DLD1 (cell line): ENCODE data around the gene FOXF2.

Experiments
- in situ Hi-C: cut with HindIII; loops from 2 replicates; pipeline ENCODE4 v1.10.0; 2017; ENCODE audit warnings: low sequenced_read_pairs

FOXF2 gene

DNA sequence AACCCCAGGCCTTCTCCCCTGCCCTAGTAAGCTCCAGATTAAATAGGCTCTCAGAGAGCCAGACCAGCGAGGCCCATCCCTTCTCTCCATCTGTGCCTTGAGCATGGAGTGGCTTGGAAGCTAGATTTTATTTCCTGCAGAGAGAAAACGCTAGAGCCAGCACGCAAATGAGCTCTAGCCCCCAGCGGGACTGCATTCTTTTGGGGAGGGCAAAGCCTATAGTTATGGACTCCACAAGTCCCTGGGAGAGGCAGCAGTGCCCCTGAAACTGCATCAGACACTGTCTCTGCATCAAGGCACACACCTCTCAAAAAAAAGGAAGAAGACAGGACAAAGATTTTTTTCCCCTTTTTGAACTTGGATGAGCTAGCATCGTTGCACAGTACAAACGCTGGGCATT lies 15.8 kb downstream of the FOXF2 start:
- in situ Hi-C loops: no loop called here

GRCh38 chr6:1406306-1407072 lies 17.1 kb downstream of the FOXF2 start:
- in situ Hi-C loops: no loop called here

GRCh38 chr6:1407499-1407990 lies 18.2 kb downstream of the FOXF2 start:
- in situ Hi-C loops: no loop called here

DNA sequence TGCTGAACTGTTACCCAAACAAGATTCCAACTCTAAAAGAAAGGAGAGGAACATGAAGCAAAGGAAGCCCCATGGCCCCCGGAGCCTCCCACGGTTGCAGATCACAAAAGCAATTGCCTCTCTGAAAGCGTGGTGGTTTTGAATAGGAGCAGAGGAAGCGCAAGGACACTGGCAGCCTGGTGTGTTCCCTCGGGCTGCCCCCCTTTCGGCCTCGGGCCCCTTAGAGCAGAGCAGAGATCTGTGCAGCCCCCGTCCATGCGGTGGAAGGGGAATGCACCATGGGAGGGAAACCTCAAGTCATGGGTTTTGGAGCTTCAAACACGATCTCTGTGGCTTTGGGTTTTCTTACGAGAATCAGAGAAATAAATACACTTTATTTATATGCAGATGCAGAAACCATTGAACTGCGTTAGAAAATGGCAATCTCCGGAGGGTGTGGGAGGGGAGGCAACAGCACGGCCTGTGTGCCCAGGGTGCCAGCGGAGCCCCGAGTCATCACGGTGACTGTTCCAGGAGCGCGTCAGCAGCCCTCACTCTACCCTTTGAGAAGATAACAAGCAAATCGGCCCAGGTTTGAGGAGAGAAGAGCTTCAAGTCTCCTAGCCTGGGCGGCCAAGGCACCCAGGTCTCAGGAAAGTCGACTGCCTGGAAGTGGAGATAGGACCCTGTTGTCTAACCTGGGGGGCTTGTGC lies 20.5 kb downstream of the FOXF2 start:
- in situ Hi-C loops: no loop called here

DNA sequence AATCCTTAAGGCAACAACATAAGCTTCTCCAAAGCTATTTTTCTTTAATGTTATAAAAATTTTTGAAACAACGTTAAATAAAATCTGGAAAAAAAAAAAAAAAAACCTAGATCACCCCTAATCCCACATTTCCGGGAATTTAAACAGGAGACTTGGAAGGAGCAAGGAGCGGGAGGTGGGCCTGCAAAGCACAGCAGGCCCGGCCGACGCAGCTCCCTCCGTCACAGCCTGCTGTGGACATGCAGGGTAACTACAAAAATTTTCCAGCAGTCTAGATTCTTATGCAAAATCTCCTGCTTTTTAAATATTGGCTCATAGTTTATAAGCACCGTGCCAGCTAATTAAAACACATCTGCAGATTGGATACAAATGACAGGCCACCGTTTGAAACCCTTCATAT lies 23.5 kb downstream of the FOXF2 start:
- in situ Hi-C loops: no loop called here

DNA sequence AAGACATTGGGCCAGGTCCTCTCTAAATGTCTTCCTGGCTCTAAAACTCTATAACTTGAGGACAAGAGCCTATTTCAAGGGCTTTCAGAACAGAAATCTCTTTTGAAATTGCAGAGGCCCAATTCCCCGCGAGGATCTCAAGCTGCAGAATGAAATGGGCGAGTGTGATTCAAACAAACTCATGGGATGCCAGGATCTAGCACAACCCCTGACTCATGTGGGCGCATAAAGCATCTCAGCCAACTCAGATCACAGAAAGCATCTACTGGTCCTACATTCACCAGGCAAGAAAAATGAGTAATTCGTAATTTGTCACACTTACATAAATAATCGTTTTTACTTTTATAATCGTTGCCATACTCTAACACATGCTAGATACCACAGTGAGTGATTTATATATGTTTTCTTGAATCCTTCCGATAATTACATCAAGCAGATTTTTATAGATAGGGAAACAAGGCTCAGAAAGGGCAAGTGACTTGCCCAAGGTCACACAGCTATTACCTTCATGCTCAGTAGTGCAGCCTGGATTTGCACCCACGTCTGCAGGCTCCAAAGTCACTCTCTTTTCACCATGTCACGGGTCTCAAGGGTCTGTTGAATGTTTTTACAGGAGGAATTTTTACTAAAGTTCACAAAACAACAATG lies 26.2 kb downstream of the FOXF2 start:
- in situ Hi-C loops: no loop called here

DNA sequence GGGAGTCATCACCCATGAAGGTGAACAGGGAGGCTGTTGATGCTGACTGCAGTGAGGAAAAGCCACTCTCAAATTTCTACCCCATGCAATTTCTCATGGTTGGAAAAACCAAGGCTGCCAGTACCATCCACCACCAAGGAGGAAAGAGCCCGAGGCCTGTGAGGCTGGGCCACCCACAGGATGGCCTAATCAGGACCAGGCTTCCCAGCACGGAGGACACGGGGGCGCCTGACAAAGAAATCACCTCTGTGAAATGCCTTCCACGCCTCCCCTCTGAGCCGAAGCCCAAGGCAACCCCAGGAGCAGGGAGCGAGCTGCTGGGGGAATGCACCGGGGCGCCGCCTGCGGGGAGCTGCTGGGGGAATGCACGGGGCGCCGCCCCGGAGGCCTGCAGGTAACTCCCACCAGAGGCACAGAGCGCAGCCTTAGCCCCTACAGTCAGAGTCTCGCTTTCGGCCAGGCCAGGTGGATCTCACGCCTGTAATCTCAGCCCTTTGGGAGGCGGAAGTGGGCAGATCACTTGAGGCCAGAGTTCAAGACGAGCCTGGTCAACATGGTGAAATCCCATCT lies 26.9 kb downstream of the FOXF2 start:
- in situ Hi-C loops: no loop called here

- in situ Hi-C loops: no loop called here
Measured at GRCh38 chr6:1416820-1417219, 27.4 kb downstream of the FOXF2 start.

DNA sequence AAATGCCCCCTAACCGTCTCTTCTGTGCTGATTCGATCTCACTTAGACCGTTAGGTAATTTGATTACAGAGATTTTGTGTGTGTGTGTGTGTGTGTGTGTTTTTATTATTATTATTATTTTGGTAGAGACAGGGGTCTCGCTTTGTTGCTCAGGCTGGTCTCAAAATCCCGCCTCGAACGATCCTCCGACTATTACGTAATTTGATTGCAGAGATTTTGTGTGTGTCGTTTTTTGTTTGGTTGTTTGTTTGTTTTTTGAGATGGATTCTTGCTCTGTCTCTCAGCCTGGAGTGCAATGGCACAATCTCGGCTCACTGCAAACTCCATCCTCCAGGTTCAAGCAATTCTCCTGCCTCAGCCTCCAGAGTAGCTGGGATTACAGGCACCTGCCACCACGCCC lies 28.3 kb downstream of the FOXF2 start:
- in situ Hi-C loops: no loop called here

GRCh38 chr6:1418471-1419191 lies 29.3 kb downstream of the FOXF2 start:
- in situ Hi-C loops: no loop called here

DNA sequence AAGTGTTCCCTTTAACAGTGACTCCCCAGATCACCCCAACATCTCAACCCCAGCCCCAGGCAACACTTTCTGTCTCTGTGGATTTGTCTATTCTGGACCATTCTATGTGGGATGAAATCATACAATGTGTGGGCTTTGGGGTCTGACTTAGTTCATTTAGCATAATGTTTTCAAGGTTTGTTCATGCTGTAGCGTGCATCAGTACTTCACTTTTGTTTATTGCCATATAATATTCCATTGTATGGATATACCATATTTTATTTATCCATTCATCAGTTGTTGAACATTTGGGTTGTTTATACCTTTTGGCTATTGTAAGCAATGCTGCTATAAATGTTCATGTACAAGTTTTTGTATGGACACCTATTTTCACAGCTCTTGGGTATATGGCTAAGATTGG lies 31.0 kb downstream of the FOXF2 start:
- in situ Hi-C loops: no loop called here

- in situ Hi-C loops: no loop called here
Measured at GRCh38 chr6:1422290-1422689, 32.9 kb downstream of the FOXF2 start.

- in situ Hi-C loops: no loop called here
Measured at GRCh38 chr6:1423578-1423977, 34.2 kb downstream of the FOXF2 start.

DNA sequence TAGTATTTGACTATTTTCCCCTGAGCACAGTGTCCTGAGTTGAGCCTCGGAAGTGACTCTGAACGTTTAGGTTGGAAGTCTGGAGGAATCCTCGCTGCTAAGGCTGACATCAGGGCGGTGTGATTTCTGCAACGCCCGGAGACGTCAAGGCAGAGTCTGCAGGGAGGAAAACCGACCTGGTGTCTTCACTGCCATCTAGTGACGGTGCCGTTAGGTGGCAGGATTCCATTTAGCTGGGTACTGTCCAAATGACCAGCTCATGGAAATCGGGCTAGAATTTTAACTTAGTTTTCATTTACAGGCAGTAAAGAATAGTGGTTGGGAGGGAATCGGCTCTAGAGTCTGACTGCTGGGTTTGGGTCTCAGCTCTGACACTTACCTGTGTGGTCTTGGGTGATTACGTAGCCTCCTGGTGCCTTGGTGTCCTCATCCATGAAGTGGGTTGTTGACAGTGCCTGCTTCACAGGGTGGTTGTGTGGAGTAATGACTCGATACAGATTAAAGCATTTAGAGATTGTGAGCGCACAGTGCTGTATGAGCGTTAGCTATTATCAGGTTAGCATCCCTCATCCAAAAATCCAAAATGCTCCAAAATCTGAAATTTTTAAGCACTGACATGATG lies 35.0 kb downstream of the FOXF2 start:
- in situ Hi-C loops: no loop called here

- in situ Hi-C loops: no loop called here
Measured at GRCh38 chr6:1426416-1426815, 37.0 kb downstream of the FOXF2 start.

- in situ Hi-C loops: no loop called here
Measured at GRCh38 chr6:1435806-1436205, 46.4 kb downstream of the FOXF2 start.

- in situ Hi-C loops: no loop called here
Measured at GRCh38 chr6:1436334-1437306, 47.2 kb downstream of the FOXF2 start.

GRCh38 chr6:1437553-1438406 lies 48.4 kb downstream of the FOXF2 start:
- in situ Hi-C loops: no loop called here
